HCT116 (cell line): ENCODE data around the gene OSBPL10.

Source experiments
- CEBPB ChIP-seq: IDR thresholded peaks from 2 replicates; pipeline ENCODE4 v1.6.1; 2012; ENCODE audit warnings: low read depth
- EGR1 ChIP-seq: IDR thresholded peaks from 2 replicates; pipeline ENCODE4 v1.6.1; 2012; ENCODE audit warnings: low read depth
- EZH2 ChIP-seq: fragments of 200-600 bp; sonication (generic); IDR thresholded peaks from 2 replicates; pipeline ENCODE4 v1.6.1; 2017; ENCODE audit warnings: antibody characterized with exemption, mixed run types
- JUND ChIP-seq: IDR thresholded peaks from 2 replicates; pipeline ENCODE4 v1.6.1; 2012
- POLR2A ChIP-seq: IDR thresholded peaks from 2 replicates; pipeline ENCODE4 v1.7.0; 2011; ENCODE audit warnings: borderline replicate concordance; ENCODE audit not compliant: insufficient read depth, insufficient read length; ENCODE audit errors: extremely low read depth
- POLR2AphosphoS5 ChIP-seq: IDR thresholded peaks from 2 replicates; pipeline ENCODE4 v1.6.1; 2011; ENCODE audit warnings: mild to moderate bottlenecking, low read depth, low read length, moderate library complexity
- RAD21 ChIP-seq: IDR thresholded peaks from 2 replicates; pipeline ENCODE4 v1.6.1; 2012; ENCODE audit warnings: low read depth, mild to moderate bottlenecking
- SIN3A ChIP-seq: IDR thresholded peaks from 2 replicates; pipeline ENCODE4 v1.6.1; 2012; ENCODE audit warnings: low read depth
- TCF7L2 ChIP-seq: IDR thresholded peaks from 2 replicates; pipeline ENCODE4 v1.7.0; 2011; ENCODE audit warnings: borderline replicate concordance, inconsistent platforms; ENCODE audit not compliant: insufficient read depth, insufficient read length; ENCODE audit errors: extremely low read depth
- TF ChIP-seq, protein P1 (sequence below), 3 experiments: fragments of 200-600 bp in 1 of 3; sonication (generic) in 1 of 3; IDR thresholded peaks in 2 of 3; conservative IDR thresholded peaks in 1 of 3; 2 replicates each; pipeline ENCODE4 v1.5.1; 2012 to 2017; ENCODE audit warnings: low read depth in 2 of 3, low read length in 2 of 3, antibody characterized with exemption in 1 of 3, borderline replicate concordance in 1 of 3, control low read depth in 1 of 3, mild to moderate bottlenecking in 1 of 3, mixed read lengths in 1 of 3, mixed run types in 1 of 3, moderate library complexity in 1 of 3; ENCODE audit not compliant: insufficient read depth in 1 of 3
- TF ChIP-seq, protein P2 (sequence below): IDR thresholded peaks from 2 replicates; pipeline ENCODE4 v1.6.1; 2012
- TF ChIP-seq, protein P3 (sequence below): IDR thresholded peaks from 2 replicates; pipeline ENCODE4 v1.6.1; 2011; ENCODE audit warnings: mild to moderate bottlenecking, low read length, moderate library complexity; ENCODE audit not compliant: insufficient replicate concordance; ENCODE audit errors: extremely low read depth
- TF ChIP-seq, protein P4 (sequence below): IDR thresholded peaks from 2 replicates; pipeline ENCODE4 v1.6.1; 2012; ENCODE audit warnings: low read depth

DNA sequence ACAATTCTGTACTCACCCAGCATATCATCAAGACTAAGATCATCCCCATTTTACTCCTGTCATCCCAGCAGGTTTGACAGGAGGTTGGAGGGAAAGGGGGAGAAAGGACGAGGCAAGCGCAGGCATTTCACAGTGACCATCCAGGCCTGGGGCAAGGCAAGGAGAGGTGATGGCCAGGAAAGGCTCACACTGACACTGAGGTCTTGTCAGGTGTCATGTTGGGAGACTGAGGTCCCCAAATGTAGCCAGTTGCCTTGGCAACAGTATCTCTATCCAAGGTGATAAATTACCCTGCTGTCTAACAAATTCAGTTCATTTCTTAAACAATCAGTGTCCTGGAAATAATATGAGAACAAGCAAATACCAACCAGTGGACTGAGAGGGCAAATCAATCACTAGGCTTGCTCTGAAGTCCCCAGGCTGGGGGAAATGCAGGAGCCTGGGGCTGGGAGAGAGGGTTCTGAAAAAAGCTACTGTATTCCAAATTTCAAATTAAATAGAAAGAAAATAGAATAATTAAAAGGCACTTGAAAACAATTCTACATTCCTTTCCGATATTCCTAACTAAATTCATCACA is 172.8 kb downstream of the OSBPL10 start:
- TF ChIP-seq, protein P1, sequence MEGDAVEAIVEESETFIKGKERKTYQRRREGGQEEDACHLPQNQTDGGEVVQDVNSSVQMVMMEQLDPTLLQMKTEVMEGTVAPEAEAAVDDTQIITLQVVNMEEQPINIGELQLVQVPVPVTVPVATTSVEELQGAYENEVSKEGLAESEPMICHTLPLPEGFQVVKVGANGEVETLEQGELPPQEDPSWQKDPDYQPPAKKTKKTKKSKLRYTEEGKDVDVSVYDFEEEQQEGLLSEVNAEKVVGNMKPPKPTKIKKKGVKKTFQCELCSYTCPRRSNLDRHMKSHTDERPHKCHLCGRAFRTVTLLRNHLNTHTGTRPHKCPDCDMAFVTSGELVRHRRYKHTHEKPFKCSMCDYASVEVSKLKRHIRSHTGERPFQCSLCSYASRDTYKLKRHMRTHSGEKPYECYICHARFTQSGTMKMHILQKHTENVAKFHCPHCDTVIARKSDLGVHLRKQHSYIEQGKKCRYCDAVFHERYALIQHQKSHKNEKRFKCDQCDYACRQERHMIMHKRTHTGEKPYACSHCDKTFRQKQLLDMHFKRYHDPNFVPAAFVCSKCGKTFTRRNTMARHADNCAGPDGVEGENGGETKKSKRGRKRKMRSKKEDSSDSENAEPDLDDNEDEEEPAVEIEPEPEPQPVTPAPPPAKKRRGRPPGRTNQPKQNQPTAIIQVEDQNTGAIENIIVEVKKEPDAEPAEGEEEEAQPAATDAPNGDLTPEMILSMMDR (IDR thresholded peaks at IDR 0.05 in 2 of 3, conservative IDR thresholded peaks at IDR 0.05 in 1 of 3; ENCODE audit: borderline replicate concordance in 1 of 3, insufficient read depth in 1 of 3, low read depth in 2 of 3, low read length in 2 of 3) = no peak
- TF ChIP-seq POLR2AphosphoS5 (no peak), EGR1 (no peak), JUND (no peak), EZH2 (no peak), TCF7L2 (no peak), POLR2A (no peak), CEBPB (no peak), SIN3A (no peak), RAD21 (no peak)
- TF ChIP-seq, protein P2, sequence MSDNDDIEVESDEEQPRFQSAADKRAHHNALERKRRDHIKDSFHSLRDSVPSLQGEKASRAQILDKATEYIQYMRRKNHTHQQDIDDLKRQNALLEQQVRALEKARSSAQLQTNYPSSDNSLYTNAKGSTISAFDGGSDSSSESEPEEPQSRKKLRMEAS = no peak
- TF ChIP-seq, protein P3, sequence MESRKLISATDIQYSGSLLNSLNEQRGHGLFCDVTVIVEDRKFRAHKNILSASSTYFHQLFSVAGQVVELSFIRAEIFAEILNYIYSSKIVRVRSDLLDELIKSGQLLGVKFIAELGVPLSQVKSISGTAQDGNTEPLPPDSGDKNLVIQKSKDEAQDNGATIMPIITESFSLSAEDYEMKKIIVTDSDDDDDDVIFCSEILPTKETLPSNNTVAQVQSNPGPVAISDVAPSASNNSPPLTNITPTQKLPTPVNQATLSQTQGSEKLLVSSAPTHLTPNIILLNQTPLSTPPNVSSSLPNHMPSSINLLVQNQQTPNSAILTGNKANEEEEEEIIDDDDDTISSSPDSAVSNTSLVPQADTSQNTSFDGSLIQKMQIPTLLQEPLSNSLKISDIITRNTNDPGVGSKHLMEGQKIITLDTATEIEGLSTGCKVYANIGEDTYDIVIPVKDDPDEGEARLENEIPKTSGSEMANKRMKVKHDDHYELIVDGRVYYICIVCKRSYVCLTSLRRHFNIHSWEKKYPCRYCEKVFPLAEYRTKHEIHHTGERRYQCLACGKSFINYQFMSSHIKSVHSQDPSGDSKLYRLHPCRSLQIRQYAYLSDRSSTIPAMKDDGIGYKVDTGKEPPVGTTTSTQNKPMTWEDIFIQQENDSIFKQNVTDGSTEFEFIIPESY = no peak
- TF ChIP-seq, protein P4, sequence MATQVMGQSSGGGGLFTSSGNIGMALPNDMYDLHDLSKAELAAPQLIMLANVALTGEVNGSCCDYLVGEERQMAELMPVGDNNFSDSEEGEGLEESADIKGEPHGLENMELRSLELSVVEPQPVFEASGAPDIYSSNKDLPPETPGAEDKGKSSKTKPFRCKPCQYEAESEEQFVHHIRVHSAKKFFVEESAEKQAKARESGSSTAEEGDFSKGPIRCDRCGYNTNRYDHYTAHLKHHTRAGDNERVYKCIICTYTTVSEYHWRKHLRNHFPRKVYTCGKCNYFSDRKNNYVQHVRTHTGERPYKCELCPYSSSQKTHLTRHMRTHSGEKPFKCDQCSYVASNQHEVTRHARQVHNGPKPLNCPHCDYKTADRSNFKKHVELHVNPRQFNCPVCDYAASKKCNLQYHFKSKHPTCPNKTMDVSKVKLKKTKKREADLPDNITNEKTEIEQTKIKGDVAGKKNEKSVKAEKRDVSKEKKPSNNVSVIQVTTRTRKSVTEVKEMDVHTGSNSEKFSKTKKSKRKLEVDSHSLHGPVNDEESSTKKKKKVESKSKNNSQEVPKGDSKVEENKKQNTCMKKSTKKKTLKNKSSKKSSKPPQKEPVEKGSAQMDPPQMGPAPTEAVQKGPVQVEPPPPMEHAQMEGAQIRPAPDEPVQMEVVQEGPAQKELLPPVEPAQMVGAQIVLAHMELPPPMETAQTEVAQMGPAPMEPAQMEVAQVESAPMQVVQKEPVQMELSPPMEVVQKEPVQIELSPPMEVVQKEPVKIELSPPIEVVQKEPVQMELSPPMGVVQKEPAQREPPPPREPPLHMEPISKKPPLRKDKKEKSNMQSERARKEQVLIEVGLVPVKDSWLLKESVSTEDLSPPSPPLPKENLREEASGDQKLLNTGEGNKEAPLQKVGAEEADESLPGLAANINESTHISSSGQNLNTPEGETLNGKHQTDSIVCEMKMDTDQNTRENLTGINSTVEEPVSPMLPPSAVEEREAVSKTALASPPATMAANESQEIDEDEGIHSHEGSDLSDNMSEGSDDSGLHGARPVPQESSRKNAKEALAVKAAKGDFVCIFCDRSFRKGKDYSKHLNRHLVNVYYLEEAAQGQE = no peak
